Bronchial epithelial cell (primary cell): ENCODE data around the gene MYBBP1A. TPM values are rescaled to one million over a fixed set of nuclear protein-coding genes. Genes with fewer than 3 reads are reported as not detected.
A peak's percentile ranks its signal among the peaks of the same experiment; 100 is the strongest.

ENCODE experiments used
- DNase-seq: peaks from one replicate; pipeline ENCODE4 v3.0.0-alpha.2; 2010; ENCODE audit warnings: low read depth
- FAIRE-seq: peaks from 2 replicates; lab custom pipeline; 2011; peaks lifted over from hg19 to GRCh38; lab: Jason Lieb, UNC
- H3K27me3 ChIP-seq: 2 replicates; pipeline ENCODE4 v1.5.1; 2011; ENCODE audit warnings: low read length; ENCODE audit not compliant: control insufficient read depth, insufficient read depth
- H3K36me3 ChIP-seq: 2 replicates; pipeline ENCODE4 v1.5.1; 2011; ENCODE audit warnings: low read length; ENCODE audit not compliant: control insufficient read depth, insufficient read depth
- H3K4me3 ChIP-seq: 2 replicates; pipeline ENCODE4 v1.5.1; 2011; ENCODE audit warnings: mild to moderate bottlenecking, low read depth, low read length, control low read depth
- total RNA-seq: library from RNA; depleted of rRNA; stranded (reverse); fragments of >200 nt; gene quantifications from 2 replicates; pipeline ENCODE4 v1.2.1, GENCODE V29; 2014
- TF ChIP-seq, protein P1 (sequence below): IDR thresholded peaks from 2 replicates; pipeline ENCODE4 v1.5.1; 2011; ENCODE audit warnings: mild to moderate bottlenecking, moderate library complexity, low read length, control low read depth, inconsistent platforms; ENCODE audit not compliant: insufficient read depth, severe bottlenecking

Gene MYBBP1A
- total RNA-seq, 1 donor from 2014 or later, result 60.6 TPM

DNA sequence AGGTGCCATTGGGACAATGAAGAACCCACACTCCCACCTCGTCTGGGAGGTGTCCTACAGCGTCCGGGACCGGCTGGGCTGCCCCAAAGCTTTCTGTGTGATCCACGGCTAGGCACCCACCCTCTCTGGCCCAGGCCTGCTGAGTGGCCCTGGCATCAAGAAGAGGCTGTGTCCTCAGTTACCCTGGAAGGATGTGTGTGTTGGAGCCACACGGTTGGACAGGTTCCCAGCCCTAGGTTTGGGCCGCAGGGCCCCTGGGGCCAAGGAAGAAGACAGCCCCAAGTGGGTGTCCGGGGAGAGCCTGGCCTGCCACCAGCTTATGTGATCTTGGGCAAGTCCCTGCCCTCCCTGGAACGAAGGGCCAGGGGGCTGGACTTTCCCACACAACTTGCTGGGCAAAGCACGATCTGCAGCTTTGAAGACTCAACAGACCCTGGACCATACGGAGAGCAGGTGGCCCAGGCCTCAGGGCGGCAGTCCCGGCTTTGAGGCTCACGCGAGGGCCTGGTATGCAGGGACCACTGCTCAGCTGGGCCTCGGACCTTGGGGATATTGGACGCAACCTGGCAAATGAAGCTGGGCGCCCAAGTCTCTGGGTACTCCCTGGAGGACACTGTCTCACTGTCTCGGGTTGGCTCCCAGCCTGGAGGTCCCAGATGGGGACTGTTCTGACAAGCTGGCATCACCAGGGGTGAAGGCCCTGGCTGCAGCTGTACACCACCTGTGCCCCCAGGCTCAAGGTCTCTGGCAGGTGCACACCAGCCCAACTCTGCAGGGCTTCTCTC is 17.5 kb downstream of the MYBBP1A start:
- FAIRE-seq, result no peak
- Histone ChIP-seq H3K27me3 (peaks cover 3% of the 10 kb centered on the region), H3K36me3 (peaks cover 24% of the 10 kb centered on the region), H3K4me3 (no peak overlapping the region)
- no peak for DNase-seq
- TF ChIP-seq, protein P1, sequence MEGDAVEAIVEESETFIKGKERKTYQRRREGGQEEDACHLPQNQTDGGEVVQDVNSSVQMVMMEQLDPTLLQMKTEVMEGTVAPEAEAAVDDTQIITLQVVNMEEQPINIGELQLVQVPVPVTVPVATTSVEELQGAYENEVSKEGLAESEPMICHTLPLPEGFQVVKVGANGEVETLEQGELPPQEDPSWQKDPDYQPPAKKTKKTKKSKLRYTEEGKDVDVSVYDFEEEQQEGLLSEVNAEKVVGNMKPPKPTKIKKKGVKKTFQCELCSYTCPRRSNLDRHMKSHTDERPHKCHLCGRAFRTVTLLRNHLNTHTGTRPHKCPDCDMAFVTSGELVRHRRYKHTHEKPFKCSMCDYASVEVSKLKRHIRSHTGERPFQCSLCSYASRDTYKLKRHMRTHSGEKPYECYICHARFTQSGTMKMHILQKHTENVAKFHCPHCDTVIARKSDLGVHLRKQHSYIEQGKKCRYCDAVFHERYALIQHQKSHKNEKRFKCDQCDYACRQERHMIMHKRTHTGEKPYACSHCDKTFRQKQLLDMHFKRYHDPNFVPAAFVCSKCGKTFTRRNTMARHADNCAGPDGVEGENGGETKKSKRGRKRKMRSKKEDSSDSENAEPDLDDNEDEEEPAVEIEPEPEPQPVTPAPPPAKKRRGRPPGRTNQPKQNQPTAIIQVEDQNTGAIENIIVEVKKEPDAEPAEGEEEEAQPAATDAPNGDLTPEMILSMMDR, result no peak

DNA sequence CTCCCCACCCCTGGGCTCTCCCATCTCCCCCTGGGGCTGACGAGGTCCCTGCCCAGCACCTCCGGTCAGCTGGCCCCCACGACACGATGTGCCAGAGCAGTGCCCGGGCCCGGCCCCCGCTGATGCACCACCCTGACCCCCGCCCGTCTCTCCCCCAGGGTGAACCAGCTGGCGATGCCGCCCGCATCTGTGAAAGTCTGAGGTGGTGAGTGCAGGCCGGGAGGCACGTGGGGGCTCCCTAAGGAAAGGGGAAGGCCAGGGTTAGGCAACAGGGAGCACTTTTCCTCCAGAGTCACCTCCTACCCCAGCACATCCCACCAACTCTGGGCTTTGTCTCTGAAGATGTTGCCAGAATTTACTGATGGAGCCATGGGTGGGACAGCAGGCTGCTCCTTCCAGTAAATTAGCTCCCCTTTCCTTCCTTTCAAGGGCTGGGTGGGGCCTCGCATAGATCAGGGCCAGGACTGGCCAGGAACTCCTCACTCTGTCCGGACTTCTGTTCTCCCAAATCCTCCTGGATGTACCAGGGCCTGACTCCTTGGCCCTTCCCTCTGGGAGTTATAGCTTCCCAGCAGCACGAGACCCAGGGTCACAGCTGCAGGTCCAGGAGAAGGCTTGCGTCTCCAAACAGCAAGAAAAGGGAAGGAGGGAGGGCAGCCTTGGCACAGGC is 18.3 kb downstream of the MYBBP1A start:
- no peak for DNase-seq
- Histone ChIP-seq H3K4me3 (no peak overlapping the region), H3K36me3 (peaks cover 16% of the 10 kb centered on the region), H3K27me3 (peaks cover 3% of the 10 kb centered on the region)
- TF ChIP-seq, protein P1, result no peak
- peak; percentile 36 for FAIRE-seq

DNA sequence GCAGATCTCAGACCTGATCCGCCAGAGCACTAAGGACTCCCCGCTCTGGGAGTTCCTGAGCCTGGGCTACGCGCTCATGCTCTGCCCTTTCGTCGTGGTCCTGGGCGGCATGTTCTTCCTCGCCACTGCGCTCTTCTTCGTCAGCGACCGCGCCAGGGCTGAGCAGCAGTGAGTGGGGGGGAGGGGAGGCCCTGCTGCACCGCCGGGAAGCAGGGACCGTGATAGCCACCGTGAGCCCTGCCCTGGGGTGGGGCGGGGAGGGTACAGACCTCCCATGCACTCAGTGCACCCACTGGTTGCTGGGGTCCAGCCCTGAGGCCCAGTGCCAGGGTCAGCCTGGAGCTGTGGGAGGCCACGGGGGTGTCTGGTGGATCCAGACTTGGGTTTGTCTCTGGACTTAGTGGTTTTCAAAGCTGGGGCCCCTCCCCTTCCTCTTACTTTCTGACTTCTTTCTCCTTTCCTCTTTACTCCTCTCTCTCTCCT is 18.9 kb downstream of the MYBBP1A start:
- H3K27me3 ChIP-seq, result peaks cover 3% of the 10 kb centered on the region
- no peak for DNase-seq
- H3K36me3 ChIP-seq, result peaks cover 13% of the 10 kb centered on the region
- no peak for FAIRE-seq
- TF ChIP-seq, protein P1, result no peak
- H3K4me3 ChIP-seq, result no peak overlapping the region

DNA sequence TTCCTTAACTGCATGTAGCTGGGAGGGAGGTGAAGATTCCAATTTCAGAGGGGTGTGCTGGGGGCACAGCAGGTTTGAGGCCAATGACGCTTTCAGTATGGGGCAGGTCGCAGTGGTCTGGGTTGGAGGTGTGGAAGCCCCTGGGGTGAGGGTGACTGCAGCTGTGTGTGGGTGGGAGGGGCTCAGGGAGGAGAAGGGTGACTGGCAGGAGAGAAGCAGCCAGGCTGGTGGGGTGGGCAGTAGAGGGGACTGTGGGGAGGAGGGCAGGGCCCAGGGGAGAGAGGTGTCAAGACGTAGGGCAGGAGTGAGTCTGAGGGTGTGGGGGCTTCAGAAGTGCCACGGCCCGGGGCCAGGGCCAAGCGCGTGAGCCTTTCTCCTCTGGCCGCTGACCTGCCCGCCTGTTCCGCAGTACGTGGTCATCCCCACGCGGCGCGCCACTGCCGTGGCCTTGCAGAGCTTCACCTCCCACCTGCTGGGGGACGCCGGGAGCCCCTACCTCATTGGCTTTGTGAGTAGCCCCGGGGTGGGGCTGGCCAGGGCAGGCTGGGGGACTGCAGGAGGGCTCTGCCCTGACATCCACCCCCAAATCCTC is 19.4 kb downstream of the MYBBP1A start:
- TF ChIP-seq, protein P1, result no peak
- Histone ChIP-seq H3K36me3 (peaks cover 13% of the 10 kb centered on the region), H3K27me3 (peaks cover 5% of the 10 kb centered on the region), H3K4me3 (no peak overlapping the region)
- DNase-seq (no peak), FAIRE-seq (no peak)

DNA sequence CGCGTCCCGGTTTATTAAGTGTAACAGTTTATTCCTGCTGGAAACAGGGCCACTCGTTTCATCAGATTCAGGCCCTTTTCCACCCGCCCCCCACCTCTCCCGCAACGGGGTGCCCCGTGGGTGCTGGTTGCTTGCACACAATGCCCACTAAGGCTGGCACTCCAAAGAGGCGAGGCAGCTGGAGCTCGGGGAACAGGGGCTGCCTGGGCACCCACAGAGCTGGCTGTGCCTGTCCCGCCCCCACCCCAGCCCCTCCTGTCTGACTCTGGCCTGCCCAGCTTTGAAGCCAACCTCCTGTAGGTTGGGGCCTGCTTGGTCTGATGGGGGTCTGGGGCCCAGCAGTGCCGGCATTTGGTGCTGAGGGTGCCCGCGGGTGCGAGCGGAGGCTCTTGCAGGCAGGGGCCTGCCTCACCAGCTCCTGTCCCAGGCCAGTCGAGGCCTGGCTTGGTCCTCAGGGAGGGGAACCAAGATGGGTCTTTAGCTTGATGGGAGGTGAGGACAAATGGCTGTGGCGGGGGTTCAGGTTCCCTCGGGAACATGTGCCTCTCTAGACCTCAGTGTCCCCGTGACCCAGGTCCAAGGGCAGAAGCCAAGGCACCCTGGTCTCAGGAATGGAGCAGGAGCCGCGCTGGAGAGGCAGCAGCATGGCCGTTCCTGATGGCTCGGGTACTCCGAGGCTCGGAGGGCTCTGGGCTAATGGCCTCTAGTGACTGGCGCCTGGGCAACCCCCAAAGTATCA is 20.1 kb downstream of the MYBBP1A start:
- DNase-seq, result no peak
- no peak for FAIRE-seq
- Histone ChIP-seq H3K36me3 (peaks cover 8% of the 10 kb centered on the region), H3K27me3 (peaks cover 5% of the 10 kb centered on the region), H3K4me3 (no peak overlapping the region)
- TF ChIP-seq, protein P1, result no peak
